Right atrium auricular region (tissue), 2 donors: ENCODE measurements around the gene TTLL11. TPM values are rescaled to one million over a fixed set of nuclear protein-coding genes. Genes with fewer than 3 reads are reported as not detected.

Experiments used
- DNase-seq: peaks from one replicate; pipeline ENCODE4 v3.0.0-alpha.2; 2019; ENCODE audit warnings: low spot score
- H3K27ac ChIP-seq, 2 donors: fragments of 200-600 bp; sonication (generic); 1 replicate in 1 of 2; 2 replicates in 1 of 2; pipeline ENCODE4 v1.5.1; 2016 to 2019
- H3K27me3 ChIP-seq, 2 donors: fragments of 200-600 bp; sonication (generic); one replicate each; pipeline versions ENCODE4 v1.5.1 to v1.6.0; 2017 to 2019
- H3K36me3 ChIP-seq: fragments of 200-600 bp; sonication (generic); one replicate; pipeline ENCODE4 v1.5.1; 2016
- H3K4me1 ChIP-seq, 2 donors: fragments of 200-600 bp; sonication (generic); one replicate each; pipeline versions ENCODE4 v1.5.1 to v1.6.0; 2017 to 2019
- H3K4me3 ChIP-seq, 2 donors: fragments of 200-600 bp; sonication (generic); 1 replicate in 1 of 2; 2 replicates in 1 of 2; pipeline ENCODE4 v1.5.1; 2017 to 2019; ENCODE audit warnings: mild to moderate bottlenecking in 1 of 2, moderate library complexity in 1 of 2
- H3K9me3 ChIP-seq, 2 donors: fragments of 200-600 bp; sonication (generic); one replicate each; pipeline ENCODE4 v1.5.1; 2019
- CTCF ChIP-seq, 2 donors: fragments of 200-600 bp; sonication (generic); IDR thresholded peaks; one replicate each; pipeline ENCODE4 v1.5.1; 2019; ENCODE audit warnings: antibody characterized with exemption in 2 of 2
- total RNA-seq, 2 donors: library from RNA; depleted of rRNA; stranded (reverse); fragments of >200 nt; gene quantifications; one replicate each; pipeline ENCODE4 v1.1.0, GENCODE V29; 2016

TTLL11 gene
- total RNA-seq, 2 donors from 2014 or later: 5.9 to 7.8 TPM

- no peak for TF ChIP-seq CTCF (IDR thresholded peaks at IDR 0.05)
- DNase-seq: no peak
- Histone ChIP-seq H3K9me3 (no peaks in the 10 kb centered on the region), H3K27ac (no peak overlapping the region), H3K4me3 (no peak overlapping the region), H3K4me1 (no peaks in the 10 kb centered on the region), H3K36me3 (no peaks in the 10 kb centered on the region), H3K27me3 (no peaks in the 10 kb centered on the region)
These were observed 255.8 kb downstream of the TTLL11 start for GRCh38 chr9:121837113-121837961.

GRCh38 chr9:121836366-121836885 lies 256.7 kb downstream of the TTLL11 start:
- no peak for TF ChIP-seq CTCF (IDR thresholded peaks at IDR 0.05)
- Histone ChIP-seq H3K36me3 (no peaks in the 10 kb centered on the region), H3K27ac (no peak overlapping the region), H3K9me3 (no peaks in the 10 kb centered on the region), H3K4me1 (no peaks in the 10 kb centered on the region), H3K4me3 (no peak overlapping the region), H3K27me3 (no peaks in the 10 kb centered on the region)
- DNase-seq: no peak

- no peaks in the 10 kb centered on the region for H3K27me3 ChIP-seq
- H3K4me1 ChIP-seq: no peaks in the 10 kb centered on the region
- no peaks in the 10 kb centered on the region for H3K36me3 ChIP-seq
- H3K9me3 ChIP-seq: no peaks in the 10 kb centered on the region
- DNase-seq: no peak
- H3K4me3 ChIP-seq: no peak overlapping the region
- no peak overlapping the region for H3K27ac ChIP-seq
- no peak for TF ChIP-seq CTCF (IDR thresholded peaks at IDR 0.05)
These were observed 257.3 kb downstream of the TTLL11 start for GRCh38 chr9:121835587-121836365.

- DNase-seq: no peak
- TF ChIP-seq CTCF (IDR thresholded peaks at IDR 0.05): no peak
These were observed 260.0 kb downstream of the TTLL11 start for GRCh38 chr9:121833061-121833460.

GRCh38 chr9:121831869-121832268 lies 261.2 kb downstream of the TTLL11 start:
- Histone ChIP-seq H3K27me3 (no peaks in the 10 kb centered on the region), H3K27ac (no peak overlapping the region), H3K4me3 (no peak overlapping the region), H3K36me3 (no peaks in the 10 kb centered on the region), H3K9me3 (no peaks in the 10 kb centered on the region), H3K4me1 (no peaks in the 10 kb centered on the region)
- no peak for TF ChIP-seq CTCF (IDR thresholded peaks at IDR 0.05)
- no peak for DNase-seq

More at GRCh38 chr9:121833061-121833460, 260.0 kb downstream of the TTLL11 start:
- Histone ChIP-seq H3K27me3 (no peaks in the 10 kb centered on the region), H3K27ac (no peak overlapping the region), H3K9me3 (no peaks in the 10 kb centered on the region), H3K4me1 (no peaks in the 10 kb centered on the region), H3K4me3 (no peak overlapping the region), H3K36me3 (no peaks in the 10 kb centered on the region)
